Smooth muscle cell (in vitro differentiated cells): ENCODE results near the gene SYP. TPM values are rescaled to one million over a fixed set of nuclear protein-coding genes. Genes with fewer than 3 reads are reported as not detected.

Experiments
- DNase-seq: peaks from one replicate; lab custom pipeline; 2025; ENCODE audit not compliant: unreplicated experiment; lab: John Stamatoyannopoulos, UW
- H2AFZ ChIP-seq: fragments of 200-600 bp; sonication (generic); 2 replicates; pipeline ENCODE4 v1.6.0; 2016; ENCODE audit warnings: antibody characterized with exemption, low read depth, mild to moderate bottlenecking
- H3F3A ChIP-seq: fragments of 200-600 bp; sonication (generic); 2 replicates; pipeline ENCODE4 v1.6.0; 2017; ENCODE audit warnings: antibody characterized with exemption, low read depth
- H3K27ac ChIP-seq: fragments of 200-600 bp; sonication (generic); 2 replicates; pipeline ENCODE4 v1.5.1; 2016; ENCODE audit warnings: low read depth, mild to moderate bottlenecking
- H3K27me3 ChIP-seq: fragments of 200-600 bp; sonication (generic); 2 replicates; pipeline ENCODE4 v1.6.1; 2016; ENCODE audit warnings: low read depth, mild to moderate bottlenecking
- H3K36me3 ChIP-seq: fragments of 200-600 bp; sonication (generic); 2 replicates; pipeline ENCODE4 v1.5.1; 2016; ENCODE audit warnings: low read depth
- H3K4me1 ChIP-seq: fragments of 200-600 bp; sonication (generic); 2 replicates; pipeline ENCODE4 v1.5.1; 2016; ENCODE audit warnings: low read depth
- H3K4me2 ChIP-seq: fragments of 200-600 bp; sonication (generic); 2 replicates; pipeline ENCODE4 v1.6.0; 2016; ENCODE audit warnings: mild to moderate bottlenecking
- H3K4me3 ChIP-seq: fragments of 200-600 bp; sonication (generic); 2 replicates; pipeline ENCODE4 v1.5.1; 2016; ENCODE audit warnings: mild to moderate bottlenecking
- H3K79me2 ChIP-seq: fragments of 200-600 bp; sonication (generic); 2 replicates; pipeline ENCODE4 v1.6.0; 2016; ENCODE audit warnings: low read depth, mild to moderate bottlenecking
- H3K9ac ChIP-seq: fragments of 200-600 bp; sonication (generic); 2 replicates; pipeline ENCODE4 v1.6.0; 2016; ENCODE audit warnings: low read depth
- H3K9me3 ChIP-seq: fragments of 200-600 bp; sonication (generic); replicated peaks from 2 replicates; pipeline ENCODE4 v1.5.1; 2016; ENCODE audit warnings: low read depth
- H4K20me1 ChIP-seq: fragments of 200-600 bp; sonication (generic); 2 replicates; pipeline ENCODE4 v1.6.0; 2016; ENCODE audit warnings: low read depth
- WGBS: methylation state at CpG from one replicate; pipeline ENCODE4 v1.1.7; 2016; ENCODE audit warnings: low lambda C conversion rate; 5-methylcytosine and 5-hydroxymethylcytosine counted together
- polyA plus RNA-seq: library from polyadenylated mRNA; unstranded; fragments of >200 nt; fragmentation: Nextera tagmentation; extraction: Ambion mirVana; gene quantifications from 2 replicates; pipeline ENCODE4 v1.2.1, GENCODE V29; 2016
- total RNA-seq: library from RNA; depleted of rRNA; stranded (reverse); fragments of >200 nt; gene quantifications from 2 replicates; pipeline ENCODE4 v1.2.3, GENCODE V29; 2014
- TF ChIP-seq, protein P1 (sequence below): fragments of 200-600 bp; sonication (generic); IDR thresholded peaks from 2 replicates; pipeline ENCODE4 v1.5.1; 2017; ENCODE audit warnings: borderline replicate concordance, mild to moderate bottlenecking, antibody characterized with exemption; ENCODE audit not compliant: insufficient read depth, poor library complexity, severe bottlenecking

The SYP gene
- total and polyA plus RNA-seq, 2 experiments from 2014 or later: not detected

- no peaks in the 10 kb centered on the region for H4K20me1 ChIP-seq
- no peaks in the 10 kb centered on the region for H3F3A ChIP-seq
- WGBS: 78% methylated on average over 9 of the region's 9 CpGs
- DNase-seq: no peak
- no peaks in the 10 kb centered on the region for H3K4me1 ChIP-seq
- no peak overlapping the region for H3K4me3 ChIP-seq
- H2AFZ ChIP-seq: no peak overlapping the region
- no peaks in the 10 kb centered on the region for H3K36me3 ChIP-seq
- H3K9ac ChIP-seq: no peak overlapping the region
- no peaks in the 10 kb centered on the region for H3K79me2 ChIP-seq
- no peak overlapping the region for H3K27ac ChIP-seq
- no peaks in the 10 kb centered on the region for H3K9me3 ChIP-seq
- H3K27me3 ChIP-seq: no peaks in the 10 kb centered on the region
- H3K4me2 ChIP-seq: no peak overlapping the region
- TF ChIP-seq, protein P1, sequence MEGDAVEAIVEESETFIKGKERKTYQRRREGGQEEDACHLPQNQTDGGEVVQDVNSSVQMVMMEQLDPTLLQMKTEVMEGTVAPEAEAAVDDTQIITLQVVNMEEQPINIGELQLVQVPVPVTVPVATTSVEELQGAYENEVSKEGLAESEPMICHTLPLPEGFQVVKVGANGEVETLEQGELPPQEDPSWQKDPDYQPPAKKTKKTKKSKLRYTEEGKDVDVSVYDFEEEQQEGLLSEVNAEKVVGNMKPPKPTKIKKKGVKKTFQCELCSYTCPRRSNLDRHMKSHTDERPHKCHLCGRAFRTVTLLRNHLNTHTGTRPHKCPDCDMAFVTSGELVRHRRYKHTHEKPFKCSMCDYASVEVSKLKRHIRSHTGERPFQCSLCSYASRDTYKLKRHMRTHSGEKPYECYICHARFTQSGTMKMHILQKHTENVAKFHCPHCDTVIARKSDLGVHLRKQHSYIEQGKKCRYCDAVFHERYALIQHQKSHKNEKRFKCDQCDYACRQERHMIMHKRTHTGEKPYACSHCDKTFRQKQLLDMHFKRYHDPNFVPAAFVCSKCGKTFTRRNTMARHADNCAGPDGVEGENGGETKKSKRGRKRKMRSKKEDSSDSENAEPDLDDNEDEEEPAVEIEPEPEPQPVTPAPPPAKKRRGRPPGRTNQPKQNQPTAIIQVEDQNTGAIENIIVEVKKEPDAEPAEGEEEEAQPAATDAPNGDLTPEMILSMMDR: no peak
Observed at GRCh38 chrX:49226946-49227345, 27.0 kb upstream of the SYP start.

DNA sequence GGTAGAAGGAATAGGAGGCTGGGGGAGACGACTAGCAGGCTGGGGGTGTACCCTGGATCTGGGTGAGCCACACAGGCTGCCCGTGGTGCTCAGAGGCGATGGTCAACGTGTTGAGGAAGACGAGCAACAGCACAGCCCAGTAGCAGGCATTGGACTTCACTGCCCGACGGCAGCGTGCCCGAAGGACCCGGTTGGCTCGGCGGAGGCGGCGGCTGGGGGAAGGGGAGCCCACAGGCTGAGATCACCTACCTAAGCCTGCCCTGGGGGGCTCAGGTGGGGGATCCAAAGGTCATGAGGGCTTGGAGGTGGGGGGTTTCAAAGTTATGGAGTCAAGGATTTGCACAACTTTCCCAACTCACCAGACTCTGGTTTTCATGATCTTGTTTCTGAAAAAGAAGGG lies 25.9 kb upstream of the SYP start:
- no peak overlapping the region for H3K4me2 ChIP-seq
- H3F3A ChIP-seq: no peaks in the 10 kb centered on the region
- H3K4me3 ChIP-seq: no peak overlapping the region
- H3K9me3 ChIP-seq: no peaks in the 10 kb centered on the region
- no peaks in the 10 kb centered on the region for H3K4me1 ChIP-seq
- TF ChIP-seq, protein P1: no peak
- H2AFZ ChIP-seq: no peak overlapping the region
- WGBS: 86% methylated on average over 14 of the region's 14 CpGs
- H3K9ac ChIP-seq: no peak overlapping the region
- H3K36me3 ChIP-seq: no peaks in the 10 kb centered on the region
- no peaks in the 10 kb centered on the region for H4K20me1 ChIP-seq
- no peaks in the 10 kb centered on the region for H3K27me3 ChIP-seq
- no peak for DNase-seq
- H3K79me2 ChIP-seq: no peaks in the 10 kb centered on the region
- no peak overlapping the region for H3K27ac ChIP-seq

- H3K36me3 ChIP-seq: no peaks in the 10 kb centered on the region
Observed at GRCh38 chrX:49221868-49222267, 21.9 kb upstream of the SYP start.

DNA sequence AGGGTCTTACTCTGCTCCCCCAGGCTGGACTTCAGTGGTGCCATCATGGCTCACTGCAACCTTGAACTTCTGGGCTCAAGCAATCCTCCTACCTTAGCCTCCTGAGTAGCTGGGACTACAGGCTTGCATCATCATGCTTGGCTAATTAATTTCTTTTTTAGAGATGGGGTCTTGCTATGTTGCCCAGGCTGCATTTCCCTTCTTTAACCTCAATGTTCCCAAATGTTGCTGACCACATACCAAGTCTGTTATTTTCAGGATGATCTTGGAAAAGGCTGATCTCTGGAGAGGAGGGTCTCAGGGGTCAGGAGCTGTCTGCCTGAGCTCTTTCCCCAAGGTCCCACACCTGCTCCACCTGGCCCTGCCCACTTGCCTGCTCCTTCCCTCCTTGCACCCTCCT lies 20.1 kb upstream of the SYP start:
- no peaks in the 10 kb centered on the region for H3F3A ChIP-seq
- no peaks in the 10 kb centered on the region for H3K4me1 ChIP-seq
- H2AFZ ChIP-seq: no peak overlapping the region
- H3K36me3 ChIP-seq: no peaks in the 10 kb centered on the region
- no peak overlapping the region for H3K9ac ChIP-seq
- DNase-seq: no peak
- no peak overlapping the region for H3K4me2 ChIP-seq
- H3K27ac ChIP-seq: no peak overlapping the region
- no peaks in the 10 kb centered on the region for H3K79me2 ChIP-seq
- H3K27me3 ChIP-seq: no peaks in the 10 kb centered on the region
- H3K4me3 ChIP-seq: no peak overlapping the region
- no peaks in the 10 kb centered on the region for H3K9me3 ChIP-seq
- TF ChIP-seq, protein P1: no peak
- H4K20me1 ChIP-seq: no peaks in the 10 kb centered on the region

More at GRCh38 chrX:49221868-49222267, 21.9 kb upstream of the SYP start:
- TF ChIP-seq, protein P1: no peak
- no peak overlapping the region for H3K27ac ChIP-seq
- H3K4me1 ChIP-seq: no peaks in the 10 kb centered on the region
- no peak overlapping the region for H3K9ac ChIP-seq
- H3K9me3 ChIP-seq: no peaks in the 10 kb centered on the region
- no peaks in the 10 kb centered on the region for H4K20me1 ChIP-seq
- H3F3A ChIP-seq: no peaks in the 10 kb centered on the region
- DNase-seq: no peak
- H3K4me3 ChIP-seq: no peak overlapping the region
- no peaks in the 10 kb centered on the region for H3K27me3 ChIP-seq
- H3K4me2 ChIP-seq: no peak overlapping the region
- WGBS: 88% methylated on average over 2 of the region's 2 CpGs
- no peaks in the 10 kb centered on the region for H3K79me2 ChIP-seq
- no peak overlapping the region for H2AFZ ChIP-seq
